Astrocyte of the spinal cord (primary cell): ENCODE measurements around the gene BHLHE40.

Experiments used
- DNase-seq: peaks from one replicate; pipeline ENCODE4 v3.0.0; 2011; ENCODE audit warnings: low read depth, low spot score
- H3K4me3 ChIP-seq: 2 replicates; pipeline ENCODE4 v1.5.1; 2011; ENCODE audit warnings: low read depth, mild to moderate bottlenecking, low read length, moderate library complexity
- in situ Hi-C: cut with HindIII; loops from 2 replicates; pipeline ENCODE4 v1.10.0; 2017; ENCODE audit warnings: low sequenced_read_pairs
- TF ChIP-seq, protein P1 (sequence below): IDR thresholded peaks from 2 replicates; pipeline ENCODE4 v1.5.1; 2012; ENCODE audit warnings: low read depth, mild to moderate bottlenecking, low read length, inconsistent platforms

BHLHE40 gene

DNA sequence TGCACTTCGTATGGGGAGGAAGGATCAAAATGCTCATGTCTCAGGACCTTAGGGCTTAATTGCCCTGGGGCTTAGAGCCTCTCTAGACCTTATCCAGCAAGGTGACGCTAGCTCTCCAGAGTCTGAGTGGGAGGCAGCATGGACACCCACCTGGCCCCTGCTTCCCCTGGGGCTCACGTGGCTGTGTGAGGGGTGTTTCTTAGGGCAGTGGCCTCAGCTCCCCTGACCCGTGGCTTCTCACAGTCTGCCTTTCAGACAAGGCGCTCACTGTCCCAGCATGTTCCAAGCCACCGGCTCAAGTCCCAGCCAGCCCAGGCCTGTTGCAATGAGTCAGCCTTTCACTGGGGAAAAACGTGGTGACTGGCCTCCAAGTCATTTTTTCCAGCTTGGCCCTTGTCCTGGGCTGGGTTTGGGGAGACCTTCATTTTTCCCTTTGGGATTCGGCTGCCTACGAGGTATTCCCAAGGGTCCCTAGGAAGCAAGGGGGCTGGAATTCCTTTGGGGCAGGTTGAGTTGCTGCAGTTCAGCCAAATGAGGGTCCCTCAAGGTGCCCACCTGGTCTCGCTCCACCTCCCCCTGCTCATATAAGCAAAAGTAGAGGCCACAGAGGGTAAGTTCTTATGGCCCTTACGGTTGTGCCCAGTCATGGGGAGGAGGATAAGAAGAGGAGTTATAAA, 15.7 kb downstream of the BHLHE40 start:
- H3K4me3 ChIP-seq: no peak overlapping the region
- in situ Hi-C loops: loop anchor here (25.0 kb wide), 1 partner anchor 283 kb away; no protein-coding TSS in a partner anchor
- TF ChIP-seq, protein P1, sequence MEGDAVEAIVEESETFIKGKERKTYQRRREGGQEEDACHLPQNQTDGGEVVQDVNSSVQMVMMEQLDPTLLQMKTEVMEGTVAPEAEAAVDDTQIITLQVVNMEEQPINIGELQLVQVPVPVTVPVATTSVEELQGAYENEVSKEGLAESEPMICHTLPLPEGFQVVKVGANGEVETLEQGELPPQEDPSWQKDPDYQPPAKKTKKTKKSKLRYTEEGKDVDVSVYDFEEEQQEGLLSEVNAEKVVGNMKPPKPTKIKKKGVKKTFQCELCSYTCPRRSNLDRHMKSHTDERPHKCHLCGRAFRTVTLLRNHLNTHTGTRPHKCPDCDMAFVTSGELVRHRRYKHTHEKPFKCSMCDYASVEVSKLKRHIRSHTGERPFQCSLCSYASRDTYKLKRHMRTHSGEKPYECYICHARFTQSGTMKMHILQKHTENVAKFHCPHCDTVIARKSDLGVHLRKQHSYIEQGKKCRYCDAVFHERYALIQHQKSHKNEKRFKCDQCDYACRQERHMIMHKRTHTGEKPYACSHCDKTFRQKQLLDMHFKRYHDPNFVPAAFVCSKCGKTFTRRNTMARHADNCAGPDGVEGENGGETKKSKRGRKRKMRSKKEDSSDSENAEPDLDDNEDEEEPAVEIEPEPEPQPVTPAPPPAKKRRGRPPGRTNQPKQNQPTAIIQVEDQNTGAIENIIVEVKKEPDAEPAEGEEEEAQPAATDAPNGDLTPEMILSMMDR: no peak
- peak; percentile 94 for DNase-seq

DNA sequence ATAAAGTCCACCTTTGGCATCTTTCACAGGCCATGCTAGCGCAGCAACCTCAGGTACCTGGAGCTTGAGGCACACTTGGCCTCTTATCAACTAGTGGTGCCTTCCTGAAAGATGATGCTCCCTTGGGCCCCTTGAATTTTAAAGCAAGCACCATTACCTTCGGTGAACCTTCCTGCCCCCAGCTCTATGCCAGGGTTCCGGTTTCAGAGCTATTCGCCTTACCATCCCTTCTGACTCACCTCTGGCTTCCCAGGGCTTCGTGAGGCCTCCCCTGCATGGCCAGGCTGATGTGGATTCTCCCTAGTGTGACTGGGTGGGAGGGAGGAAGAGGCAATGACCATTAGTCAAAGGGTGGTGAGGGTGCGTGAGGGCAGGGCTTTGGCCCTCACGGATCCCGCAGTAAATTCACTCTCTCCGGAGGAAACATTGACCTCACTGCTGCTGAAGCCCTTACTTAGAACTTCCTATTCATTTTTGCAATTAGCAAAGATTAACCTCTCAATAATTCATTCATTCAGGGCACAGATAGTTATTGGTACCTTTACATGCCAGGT, 16.3 kb downstream of the BHLHE40 start:
- TF ChIP-seq, protein P1: no peak
- no peak overlapping the region for H3K4me3 ChIP-seq
- in situ Hi-C loops: loop anchor here (25.0 kb wide), 1 partner anchor 283 kb away; no protein-coding TSS in a partner anchor
- DNase-seq: peak; percentile 82

DNA sequence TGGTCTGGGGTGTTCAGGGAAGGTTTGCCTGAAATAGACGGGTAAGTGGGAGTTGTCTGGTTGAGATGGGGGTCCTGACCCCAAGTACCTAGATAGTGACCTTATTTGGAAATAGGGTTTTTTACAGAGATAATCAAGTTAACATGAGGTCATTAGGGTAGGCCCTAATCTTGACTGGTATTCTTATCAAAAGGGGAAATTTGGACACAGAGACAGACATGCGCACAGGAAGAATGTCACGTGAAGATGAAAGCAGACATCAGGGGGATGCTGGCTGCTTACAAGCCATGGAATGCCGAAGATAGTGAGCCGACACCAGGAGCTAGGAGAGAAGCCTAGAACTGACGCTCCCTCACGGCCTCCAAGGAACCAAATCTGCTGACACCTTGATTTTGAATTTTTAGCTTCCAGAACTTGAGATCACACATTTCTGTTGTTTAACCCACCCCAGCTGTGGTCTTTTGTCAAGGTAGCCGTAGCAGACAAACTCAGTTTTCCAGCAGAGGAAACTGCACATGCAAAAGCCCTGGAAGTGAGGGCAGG, 17.1 kb downstream of the BHLHE40 start:
- no peak for DNase-seq
- TF ChIP-seq, protein P1: no peak
- no peak overlapping the region for H3K4me3 ChIP-seq
- in situ Hi-C loops: loop anchor here (25.0 kb wide), 1 partner anchor 284 kb away; no protein-coding TSS in a partner anchor

DNA sequence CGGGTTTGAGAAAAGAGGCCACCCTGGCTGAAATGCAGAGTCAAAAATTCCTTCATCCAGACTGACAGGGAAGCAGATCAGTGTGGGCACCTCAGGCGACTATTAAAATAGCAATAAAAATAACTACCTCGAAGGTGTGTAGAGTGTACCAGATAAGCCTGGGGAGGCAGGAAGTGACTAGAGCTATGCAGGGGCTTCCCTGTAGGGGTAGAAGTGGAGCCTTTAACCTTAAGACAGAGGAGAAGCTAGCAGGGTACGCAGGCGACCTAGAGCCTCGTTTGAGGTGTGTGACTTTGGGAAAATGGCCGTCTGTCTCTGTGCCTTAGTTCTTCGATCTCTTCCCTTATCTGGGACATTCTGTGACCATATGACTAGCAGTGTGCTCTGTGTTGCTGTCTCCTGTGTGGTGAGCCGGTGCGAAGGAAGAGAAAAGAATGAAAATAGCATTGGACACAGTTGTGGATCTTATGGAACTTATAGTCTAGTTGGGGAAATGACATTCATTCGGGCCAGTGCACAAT, 17.6 kb downstream of the BHLHE40 start:
- in situ Hi-C loops: loop anchor here (25.0 kb wide), 1 partner anchor 285 kb away; no protein-coding TSS in a partner anchor
- no peak for DNase-seq
- TF ChIP-seq, protein P1: no peak
- no peak overlapping the region for H3K4me3 ChIP-seq

DNA sequence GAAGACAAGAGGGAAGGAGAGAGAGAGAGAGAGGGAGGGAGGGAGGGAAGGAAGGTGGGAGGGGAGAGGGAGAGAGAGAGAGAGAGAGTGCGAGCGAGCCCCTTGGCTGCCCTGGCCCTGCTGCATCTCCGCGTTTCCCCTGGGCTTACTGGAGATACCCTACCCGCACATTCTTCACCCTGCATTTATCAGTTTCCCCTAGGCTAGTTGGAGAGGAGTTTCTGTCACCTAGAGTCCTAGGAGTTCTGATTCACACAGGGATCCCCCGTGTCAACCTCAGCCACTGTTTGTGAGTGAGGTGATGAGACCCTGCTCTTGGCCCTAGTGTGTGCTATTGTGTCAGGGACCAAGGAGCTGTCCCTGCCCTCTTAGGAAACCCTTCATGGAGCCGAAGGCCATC, 18.7 kb downstream of the BHLHE40 start:
- TF ChIP-seq, protein P1: no peak
- in situ Hi-C loops: loop anchor here (25.0 kb wide), 1 partner anchor 286 kb away; no protein-coding TSS in a partner anchor
- no peak for DNase-seq
- H3K4me3 ChIP-seq: no peak overlapping the region

DNA sequence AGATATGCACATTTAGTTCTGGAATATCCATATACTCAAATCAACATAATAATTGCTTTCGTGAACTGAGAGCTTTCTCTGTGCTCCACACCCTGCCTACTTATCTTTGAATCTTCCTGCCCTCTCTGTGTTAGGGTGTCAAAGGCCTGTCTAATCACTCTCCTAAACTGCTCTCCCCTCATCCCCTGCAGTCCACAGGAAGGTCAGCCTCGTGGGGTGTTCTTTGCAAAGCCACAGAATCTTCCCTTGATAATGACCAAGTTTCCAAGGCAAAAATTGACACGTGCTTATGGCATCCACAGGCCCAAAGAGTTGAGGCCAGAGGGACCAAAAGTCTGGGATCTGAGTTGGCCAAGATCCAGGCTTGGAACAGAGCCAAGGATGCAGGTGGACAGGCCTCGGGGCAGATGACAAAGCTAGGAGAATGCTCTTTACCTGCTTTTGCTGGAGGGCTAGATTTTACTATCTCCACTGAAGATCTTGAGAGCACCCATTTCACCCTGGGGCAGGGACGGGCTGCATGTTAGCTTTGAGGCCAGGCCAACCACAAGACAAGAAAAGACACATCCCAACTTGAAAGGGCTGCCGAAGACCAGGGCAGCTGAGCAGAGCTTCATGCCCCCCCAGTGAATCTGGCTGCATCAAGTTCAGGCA, 20.4 kb downstream of the BHLHE40 start:
- H3K4me3 ChIP-seq: no peak overlapping the region
- in situ Hi-C loops: loop anchor here (25.0 kb wide), 1 partner anchor 287 kb away; no protein-coding TSS in a partner anchor
- TF ChIP-seq, protein P1: no peak
- no peak for DNase-seq
